ENCODE data around the gene PTPRD. TPM values are rescaled to one million over a fixed set of nuclear protein-coding genes. Genes with fewer than 3 reads are reported as not detected.
"Not testable (repeated sequence)": the region's sequence is repeated elsewhere in the genome, so short reads cannot be mapped to it uniquely, and the experiment has no call there.

Gene PTPRD
- total RNA-seq, 1 experiment from 2014 or later = 32.5 TPM

DNA sequence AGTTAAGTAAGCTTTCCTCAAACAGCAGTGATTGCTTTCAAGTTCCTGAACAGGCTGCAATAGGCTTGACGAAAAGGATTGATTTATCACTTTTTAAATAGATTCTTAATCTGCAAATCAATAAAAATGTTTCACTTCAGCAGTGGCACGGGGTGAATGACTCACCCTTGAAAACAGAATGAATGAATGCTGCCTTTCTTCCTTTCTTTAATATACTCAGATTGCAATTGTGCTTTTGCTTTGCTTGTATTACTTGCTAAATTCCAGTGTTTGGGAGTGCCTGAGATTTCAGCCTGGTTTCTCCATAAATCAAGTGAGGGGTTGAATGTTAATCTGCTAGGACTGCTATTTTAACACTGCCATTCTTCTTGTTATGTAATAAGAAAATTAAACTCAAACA, 1293.8 kb downstream of the PTPRD start:
- H3K36me3 Mint-ChIP-seq (ENCODE audit: insufficient read depth in 1 of 3, low read depth in 3 of 3) = no peaks in the 10 kb centered on the region
- H3K27ac Mint-ChIP-seq = peak overlapping the region in 1 of 3 experiments; percentile 80; a peak in 1 of 7 replicates
- H2BK5ac ChIP-seq (ENCODE audit: insufficient read length, low read length) = no peak overlapping the region
- H2BK20ac ChIP-seq (ENCODE audit: low read depth, low read length, poor library complexity, severe bottlenecking) = no peak overlapping the region
- no peak overlapping the region for H2AK5ac ChIP-seq (ENCODE audit: insufficient read length, low read length)
- H3K23ac ChIP-seq (ENCODE audit: insufficient read length, low read depth, low read length) = no peak overlapping the region
- H3K79me1 ChIP-seq (ENCODE audit: insufficient read depth, low read depth, low read length, poor library complexity, severe bottlenecking) = no peaks in the 10 kb centered on the region
- 0 out of 5 replicates have a peak, but pooled peaks cover 0 to 4% of the 10 kb centered on the region in 2 experiments for H3K9me3 Mint-ChIP-seq
- H2BK12ac ChIP-seq (ENCODE audit: insufficient read length, low read depth, low read length) = no peak overlapping the region
- H3K18ac ChIP-seq (ENCODE audit: insufficient read length, low read depth, low read length) = no peak overlapping the region
- no peaks in the 10 kb centered on the region for H3K9me3 ChIP-seq (ENCODE audit: control insufficient read depth, low read depth, low read length)
- H4K91ac ChIP-seq (ENCODE audit: insufficient read length, low read depth, low read length) = no peak overlapping the region
- no peak overlapping the region for H3K27ac ChIP-seq (ENCODE audit: insufficient read length, low read depth, low read length)
- H3K27me3 ChIP-seq (ENCODE audit: insufficient read depth, low read length) = no peaks in the 10 kb centered on the region
- H3K4me1 ChIP-seq (ENCODE audit: insufficient read depth, low read length) = peaks cover 2% of the 10 kb centered on the region; the same call in 1 of the 2 replicates
- H3K4me3 Mint-ChIP-seq = no peak overlapping the region
- H3K9ac ChIP-seq (ENCODE audit: extremely low read depth, insufficient read length, low read length) = no peak overlapping the region
- H4K20me1 ChIP-seq (ENCODE audit: control insufficient read depth, insufficient read depth, insufficient read length) = no peaks in the 10 kb centered on the region
- no peak overlapping the region for H3K14ac ChIP-seq (ENCODE audit: insufficient read depth, low read length)
- no peak overlapping the region for H2BK120ac ChIP-seq (ENCODE audit: low read depth, low read length, poor library complexity, severe bottlenecking)
- no peak overlapping the region for H3T11ph ChIP-seq (ENCODE audit: low read length)
- TF ChIP-seq, protein P1, sequence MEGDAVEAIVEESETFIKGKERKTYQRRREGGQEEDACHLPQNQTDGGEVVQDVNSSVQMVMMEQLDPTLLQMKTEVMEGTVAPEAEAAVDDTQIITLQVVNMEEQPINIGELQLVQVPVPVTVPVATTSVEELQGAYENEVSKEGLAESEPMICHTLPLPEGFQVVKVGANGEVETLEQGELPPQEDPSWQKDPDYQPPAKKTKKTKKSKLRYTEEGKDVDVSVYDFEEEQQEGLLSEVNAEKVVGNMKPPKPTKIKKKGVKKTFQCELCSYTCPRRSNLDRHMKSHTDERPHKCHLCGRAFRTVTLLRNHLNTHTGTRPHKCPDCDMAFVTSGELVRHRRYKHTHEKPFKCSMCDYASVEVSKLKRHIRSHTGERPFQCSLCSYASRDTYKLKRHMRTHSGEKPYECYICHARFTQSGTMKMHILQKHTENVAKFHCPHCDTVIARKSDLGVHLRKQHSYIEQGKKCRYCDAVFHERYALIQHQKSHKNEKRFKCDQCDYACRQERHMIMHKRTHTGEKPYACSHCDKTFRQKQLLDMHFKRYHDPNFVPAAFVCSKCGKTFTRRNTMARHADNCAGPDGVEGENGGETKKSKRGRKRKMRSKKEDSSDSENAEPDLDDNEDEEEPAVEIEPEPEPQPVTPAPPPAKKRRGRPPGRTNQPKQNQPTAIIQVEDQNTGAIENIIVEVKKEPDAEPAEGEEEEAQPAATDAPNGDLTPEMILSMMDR (conservative IDR thresholded peaks at IDR 0.05) = no peak
- no CpG with 5 or more reads among the region's 2 CpGs for WGBS (ENCODE audit: extremely low coverage, insufficient read length, low lambda C conversion rate)
- no peaks in the 10 kb centered on the region for H3K27me3 Mint-ChIP-seq (ENCODE audit: low read depth)
- no peak for DNase-seq
- no peak overlapping the region for H2BK15ac ChIP-seq (ENCODE audit: low read depth, low read length)
- no peak overlapping the region for H2AFZ ChIP-seq (ENCODE audit: low read length)
- H4K8ac ChIP-seq (replicated peaks; ENCODE audit: insufficient read length, low read depth, low read length) = no peak overlapping the region
- no peak overlapping the region for H4K5ac ChIP-seq (ENCODE audit: insufficient read length, low read depth, low read length)
- H3K4ac ChIP-seq (ENCODE audit: low read depth, low read length) = no peak overlapping the region
- no peaks in the 10 kb centered on the region for H3K79me2 ChIP-seq (ENCODE audit: insufficient read depth, low read length)
- H3K4me1 Mint-ChIP-seq = peaks cover 2 to 3% of the 10 kb centered on the region in 2 experiments; a peak in 2 of 4 replicates
- H3K56ac ChIP-seq (ENCODE audit: insufficient read length, low read depth, low read length) = no peak overlapping the region
- no peak overlapping the region for H3K4me2 ChIP-seq (ENCODE audit: insufficient read depth, insufficient read length, low read length)
- H3K23me2 ChIP-seq (ENCODE audit: insufficient read length, low read depth, low read length, poor library complexity, severe bottlenecking) = no peaks in the 10 kb centered on the region

DNA sequence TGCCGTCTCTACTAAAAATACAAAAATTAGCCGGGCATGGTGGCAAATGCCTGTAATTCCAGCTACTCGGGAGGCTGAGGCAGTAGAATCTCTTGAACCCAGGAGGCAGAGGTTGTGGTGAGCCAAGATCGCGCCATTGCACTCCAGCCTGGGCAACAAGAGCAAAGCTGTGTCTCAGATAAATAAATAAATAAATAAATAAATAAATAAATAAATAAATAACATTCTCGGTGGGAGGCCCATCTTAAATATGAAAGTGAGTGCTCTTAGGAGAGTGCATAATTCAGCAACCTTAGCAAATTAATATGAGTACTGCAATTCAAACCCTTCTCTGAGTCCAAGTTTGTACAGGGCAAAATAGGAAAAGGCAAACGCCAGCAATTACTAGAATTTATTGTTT, 1302.1 kb downstream of the PTPRD start:
- not testable (repeated sequence) for H3K27me3 ChIP-seq (ENCODE audit: insufficient read depth, low read length); H3K79me1 ChIP-seq (ENCODE audit: insufficient read depth, low read depth, low read length, poor library complexity, severe bottlenecking); H3K9ac ChIP-seq (ENCODE audit: extremely low read depth, insufficient read length, low read length); H2BK12ac ChIP-seq (ENCODE audit: insufficient read length, low read depth, low read length); H3K9me3 ChIP-seq (ENCODE audit: control insufficient read depth, low read depth, low read length); H3K56ac ChIP-seq (ENCODE audit: insufficient read length, low read depth, low read length); H3K27ac ChIP-seq (ENCODE audit: insufficient read length, low read depth, low read length); H3K9me3 Mint-ChIP-seq; H2BK5ac ChIP-seq (ENCODE audit: insufficient read length, low read length); H3K18ac ChIP-seq (ENCODE audit: insufficient read length, low read depth, low read length); H3K14ac ChIP-seq (ENCODE audit: insufficient read depth, low read length); H4K8ac ChIP-seq (replicated peaks; ENCODE audit: insufficient read length, low read depth, low read length); H3K27me3 Mint-ChIP-seq (ENCODE audit: low read depth); H2BK20ac ChIP-seq (ENCODE audit: low read depth, low read length, poor library complexity, severe bottlenecking); H3K4me2 ChIP-seq (ENCODE audit: insufficient read depth, insufficient read length, low read length); H3K4ac ChIP-seq (ENCODE audit: low read depth, low read length); H3T11ph ChIP-seq (ENCODE audit: low read length); H3K23me2 ChIP-seq (ENCODE audit: insufficient read length, low read depth, low read length, poor library complexity, severe bottlenecking); H3K4me1 ChIP-seq (ENCODE audit: insufficient read depth, low read length); H2BK15ac ChIP-seq (ENCODE audit: low read depth, low read length); H2AK5ac ChIP-seq (ENCODE audit: insufficient read length, low read length); H3K27ac Mint-ChIP-seq; H3K4me3 Mint-ChIP-seq; H3K23ac ChIP-seq (ENCODE audit: insufficient read length, low read depth, low read length); H2AFZ ChIP-seq (ENCODE audit: low read length); DNase-seq; H4K20me1 ChIP-seq (ENCODE audit: control insufficient read depth, insufficient read depth, insufficient read length); H4K91ac ChIP-seq (ENCODE audit: insufficient read length, low read depth, low read length); H3K79me2 ChIP-seq (ENCODE audit: insufficient read depth, low read length); H2BK120ac ChIP-seq (ENCODE audit: low read depth, low read length, poor library complexity, severe bottlenecking); H3K36me3 Mint-ChIP-seq (ENCODE audit: insufficient read depth in 1 of 3, low read depth in 3 of 3); H3K4me1 Mint-ChIP-seq; H4K5ac ChIP-seq (ENCODE audit: insufficient read length, low read depth, low read length)
- no CpG with 5 or more reads among the region's 7 CpGs for WGBS (ENCODE audit: extremely low coverage, insufficient read length, low lambda C conversion rate)

Measured in H9 (cell line).